ENCODE measurements around the gene ADCY7.
"Not testable (repeated sequence)": the region's sequence is repeated elsewhere in the genome, so short reads cannot be mapped to it uniquely, and the experiment has no call there.

ADCY7 gene

DNA sequence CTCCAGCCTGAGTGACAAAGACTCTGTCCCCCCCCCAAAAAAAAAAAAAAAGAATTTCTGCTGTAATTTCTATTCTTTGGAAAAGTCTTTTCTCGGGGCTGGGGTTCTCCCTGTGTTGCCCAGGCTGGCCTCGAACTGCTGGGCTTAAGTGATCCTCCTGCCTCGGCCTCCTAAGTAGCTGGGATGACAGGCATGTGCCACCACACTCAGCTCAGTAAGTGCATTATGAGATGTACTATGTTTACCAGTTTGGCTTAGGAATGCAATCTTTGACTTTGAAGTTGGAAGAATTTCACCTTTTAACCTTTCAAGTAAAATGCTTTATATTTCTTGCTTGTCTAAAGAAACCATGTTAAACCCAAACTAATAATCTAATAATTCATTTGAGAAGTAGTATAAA, 28.0 kb upstream of the ADCY7 start:
- DNase-seq (ENCODE audit: insufficient read length, low spot score) (no peak), FAIRE-seq (no peak)
- TF ChIP-seq POLR2AphosphoS5 (IDR thresholded peaks at IDR 0.05; ENCODE audit: low read depth, low read length) (no peak), TAF1 (IDR thresholded peaks at IDR 0.05; ENCODE audit: low read depth, low read length) (no peak), SPI1 (IDR thresholded peaks at IDR 0.05; ENCODE audit: low read depth, low read length) (no peak), POU2F2 (IDR thresholded peaks at IDR 0.05; ENCODE audit: low read depth, low read length) (no peak), POLR2A (IDR thresholded peaks at IDR 0.05; ENCODE audit: low read depth, low read length) (no peak), PAX5 (IDR thresholded peaks at IDR 0.05; ENCODE audit: insufficient read depth, low read length, severe bottlenecking) (no peak)

DNA sequence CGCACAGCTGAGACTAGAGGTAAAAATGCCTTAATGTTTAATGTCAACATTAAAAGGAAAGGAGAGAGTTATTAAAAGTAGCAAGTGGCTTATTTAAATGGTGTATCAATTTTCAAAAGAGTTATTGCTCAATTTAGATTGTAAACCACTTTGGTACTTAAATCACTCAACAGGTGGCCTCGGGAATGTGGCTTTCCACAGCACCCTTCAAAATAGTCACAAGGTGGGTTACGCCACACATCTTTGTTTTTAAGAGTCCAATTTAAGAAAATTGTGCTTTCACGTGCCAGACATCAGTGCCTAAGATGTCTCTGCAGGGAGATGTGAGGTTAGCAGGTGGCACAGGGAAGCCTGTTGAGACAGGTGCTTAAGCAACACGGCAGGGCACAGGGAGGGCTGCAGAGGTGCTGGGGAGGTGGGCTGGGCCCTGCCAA, 27.5 kb upstream of the ADCY7 start:
- no peak for DNase-seq (ENCODE audit: insufficient read length, low spot score)
- no peak for TF ChIP-seq POLR2AphosphoS5 (IDR thresholded peaks at IDR 0.05; ENCODE audit: low read depth, low read length)
- TF ChIP-seq SPI1 (IDR thresholded peaks at IDR 0.05; ENCODE audit: low read depth, low read length), result no peak
- TF ChIP-seq TAF1 (IDR thresholded peaks at IDR 0.05; ENCODE audit: low read depth, low read length), result no peak
- FAIRE-seq, result no peak

DNA sequence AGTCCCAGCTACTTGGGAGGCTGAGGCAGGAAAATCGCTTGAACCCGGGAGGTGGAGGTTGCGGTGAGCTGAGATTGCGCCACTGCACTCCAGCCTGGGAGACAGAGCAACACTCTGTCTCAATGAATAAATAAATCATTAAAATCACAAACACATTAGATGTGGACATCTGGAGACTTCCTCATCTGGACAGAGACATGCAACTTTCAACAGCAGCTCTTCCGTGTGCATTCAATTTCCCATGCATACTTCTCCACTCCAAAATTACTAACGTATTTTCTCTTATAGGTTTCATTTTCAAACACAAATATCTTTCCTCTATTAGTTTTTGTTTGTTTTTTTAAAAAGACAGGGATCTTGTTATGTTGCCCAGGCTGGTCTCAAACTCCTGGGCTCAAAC, 23.3 kb upstream of the ADCY7 start:
- FAIRE-seq; DNase-seq (ENCODE audit: insufficient read length, low spot score): not testable (repeated sequence)

DNA sequence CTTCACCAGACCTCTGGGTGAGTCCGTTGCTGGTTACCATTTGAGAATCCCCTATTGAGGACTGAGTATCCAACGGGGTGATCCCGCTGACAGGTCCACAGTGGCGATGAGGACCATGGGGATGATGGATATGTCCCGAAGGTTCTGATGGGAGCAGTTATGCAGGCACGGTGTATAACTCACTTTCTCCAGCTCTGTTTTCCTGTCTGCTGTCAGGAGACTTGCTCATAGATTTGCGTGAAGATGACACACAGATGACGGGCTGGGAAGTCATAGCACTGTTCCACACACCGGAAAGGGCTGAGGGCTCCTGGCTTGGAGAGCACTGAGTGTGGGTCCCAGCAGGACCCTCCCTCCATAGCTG, 22.2 kb upstream of the ADCY7 start:
- DNase-seq (ENCODE audit: insufficient read length, low spot score), result no peak
- no peak for TF ChIP-seq PAX5 (IDR thresholded peaks at IDR 0.05; ENCODE audit: insufficient read depth, low read length, severe bottlenecking)
- no peak for TF ChIP-seq SPI1 (IDR thresholded peaks at IDR 0.05; ENCODE audit: low read depth, low read length)
- peak; percentile 60 for FAIRE-seq

DNA sequence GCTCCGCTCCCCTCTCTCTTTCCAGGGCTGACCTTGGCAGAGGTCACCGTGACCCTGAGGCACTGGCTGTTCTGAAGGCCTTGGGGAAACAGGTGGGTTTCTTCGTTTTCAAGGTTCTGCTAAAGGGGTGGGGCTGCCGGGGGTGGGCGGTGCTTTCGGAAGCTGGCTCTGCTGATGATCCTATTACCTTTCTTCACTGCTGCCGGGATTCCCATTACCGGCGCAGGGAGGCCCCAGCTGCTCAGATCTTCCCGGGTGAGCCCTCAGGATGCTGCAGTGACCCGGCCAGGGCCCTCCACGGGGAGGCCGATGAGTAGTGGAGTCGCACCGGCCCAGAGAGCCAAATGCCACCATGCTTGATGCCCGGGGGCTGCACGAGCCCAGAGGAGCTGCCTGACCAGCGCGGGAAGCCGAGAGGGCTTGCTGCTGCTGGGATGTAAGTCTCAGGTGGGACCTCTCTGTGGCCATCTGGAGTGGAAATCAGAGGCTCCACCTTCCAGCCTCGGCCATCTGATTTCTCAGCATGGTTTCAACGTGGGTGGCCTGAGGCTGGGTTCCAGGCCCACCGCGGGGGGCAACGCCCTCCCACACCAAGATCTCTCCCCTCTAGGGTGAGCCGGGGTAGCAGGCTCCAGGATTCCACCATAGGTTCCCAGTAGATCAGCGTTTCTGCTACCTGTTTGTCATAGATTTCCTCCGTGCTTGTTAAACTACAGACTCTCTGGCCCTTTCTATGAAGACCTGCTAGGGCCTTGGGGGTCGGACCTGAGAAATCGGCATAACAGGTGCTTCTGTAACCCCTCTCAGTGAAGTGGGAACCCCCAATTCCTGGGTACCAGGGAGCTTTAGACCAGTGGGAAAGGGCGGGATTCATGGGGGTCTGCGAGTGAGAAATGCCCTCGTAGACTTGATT, 21.6 kb upstream of the ADCY7 start:
- TF ChIP-seq PAX5 (IDR thresholded peaks at IDR 0.05; ENCODE audit: insufficient read depth, low read length, severe bottlenecking), result no peak
- no peak for TF ChIP-seq POLR2AphosphoS5 (IDR thresholded peaks at IDR 0.05; ENCODE audit: low read depth, low read length)
- no peak for TF ChIP-seq POU2F2 (IDR thresholded peaks at IDR 0.05; ENCODE audit: low read depth, low read length)
- TF ChIP-seq SPI1 (IDR thresholded peaks at IDR 0.05; ENCODE audit: low read depth, low read length), result no peak
- TF ChIP-seq TAF1 (IDR thresholded peaks at IDR 0.05; ENCODE audit: low read depth, low read length), result no peak
- no peak for TF ChIP-seq POLR2A (IDR thresholded peaks at IDR 0.05; ENCODE audit: low read depth, low read length)
- FAIRE-seq (no peak), DNase-seq (ENCODE audit: insufficient read length, low spot score) (no peak)

DNA sequence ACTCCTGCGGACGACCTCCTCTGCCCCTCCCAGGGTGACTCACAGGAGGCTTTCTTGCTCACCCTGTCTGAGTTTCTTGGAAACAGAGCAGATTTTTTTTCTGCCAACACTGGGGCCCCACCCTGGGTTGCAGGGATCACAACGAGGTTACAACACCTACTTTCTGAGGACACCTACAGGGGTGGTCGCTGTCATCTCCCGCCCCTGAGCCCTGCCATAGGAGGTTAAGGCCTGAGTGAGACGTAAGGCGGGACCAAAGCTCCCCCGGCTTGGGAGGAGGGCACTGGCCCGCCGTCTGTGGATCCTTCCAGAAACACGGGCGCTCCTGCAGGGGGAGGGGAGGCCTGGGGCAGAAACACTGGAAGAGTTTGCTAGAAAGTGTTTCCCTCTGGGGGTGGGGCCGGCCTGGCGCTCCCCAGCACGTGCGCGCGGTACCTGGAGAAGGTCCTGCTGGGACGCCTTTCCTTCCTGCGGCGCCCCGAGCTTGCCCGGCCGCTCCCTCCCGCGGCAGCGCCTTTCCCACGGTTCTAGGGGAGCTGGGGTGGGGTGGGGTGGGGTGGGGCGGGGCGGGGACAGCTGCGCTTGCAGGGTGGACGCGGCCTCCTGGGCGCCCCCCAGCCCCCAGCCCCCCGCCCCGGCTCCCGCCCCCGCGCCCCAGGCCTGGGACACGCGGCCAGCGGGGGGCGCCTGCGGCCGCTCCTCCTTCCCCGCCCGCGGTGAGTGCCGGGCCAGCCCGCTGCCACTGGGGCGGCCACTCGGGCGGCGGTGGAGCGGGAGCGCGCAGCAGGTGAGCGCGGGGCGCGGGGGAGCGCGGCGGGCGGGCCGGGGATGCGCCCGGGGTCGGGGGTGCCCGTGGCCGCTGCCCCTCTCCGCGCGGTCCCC, 20.7 kb upstream of the ADCY7 start:
- peak; percentile 86 for DNase-seq (ENCODE audit: insufficient read length, low spot score)
- TF ChIP-seq POLR2AphosphoS5 (IDR thresholded peaks at IDR 0.05; ENCODE audit: low read depth, low read length) (no peak), TAF1 (IDR thresholded peaks at IDR 0.05; ENCODE audit: low read depth, low read length) (no peak), POLR2A (IDR thresholded peaks at IDR 0.05; ENCODE audit: low read depth, low read length) (no peak), PAX5 (IDR thresholded peaks at IDR 0.05; ENCODE audit: insufficient read depth, low read length, severe bottlenecking) (no peak), POU2F2 (IDR thresholded peaks at IDR 0.05; ENCODE audit: low read depth, low read length) (no peak), SPI1 (IDR thresholded peaks at IDR 0.05; ENCODE audit: low read depth, low read length) (no peak)
- FAIRE-seq, result peak; percentile 56

DNA sequence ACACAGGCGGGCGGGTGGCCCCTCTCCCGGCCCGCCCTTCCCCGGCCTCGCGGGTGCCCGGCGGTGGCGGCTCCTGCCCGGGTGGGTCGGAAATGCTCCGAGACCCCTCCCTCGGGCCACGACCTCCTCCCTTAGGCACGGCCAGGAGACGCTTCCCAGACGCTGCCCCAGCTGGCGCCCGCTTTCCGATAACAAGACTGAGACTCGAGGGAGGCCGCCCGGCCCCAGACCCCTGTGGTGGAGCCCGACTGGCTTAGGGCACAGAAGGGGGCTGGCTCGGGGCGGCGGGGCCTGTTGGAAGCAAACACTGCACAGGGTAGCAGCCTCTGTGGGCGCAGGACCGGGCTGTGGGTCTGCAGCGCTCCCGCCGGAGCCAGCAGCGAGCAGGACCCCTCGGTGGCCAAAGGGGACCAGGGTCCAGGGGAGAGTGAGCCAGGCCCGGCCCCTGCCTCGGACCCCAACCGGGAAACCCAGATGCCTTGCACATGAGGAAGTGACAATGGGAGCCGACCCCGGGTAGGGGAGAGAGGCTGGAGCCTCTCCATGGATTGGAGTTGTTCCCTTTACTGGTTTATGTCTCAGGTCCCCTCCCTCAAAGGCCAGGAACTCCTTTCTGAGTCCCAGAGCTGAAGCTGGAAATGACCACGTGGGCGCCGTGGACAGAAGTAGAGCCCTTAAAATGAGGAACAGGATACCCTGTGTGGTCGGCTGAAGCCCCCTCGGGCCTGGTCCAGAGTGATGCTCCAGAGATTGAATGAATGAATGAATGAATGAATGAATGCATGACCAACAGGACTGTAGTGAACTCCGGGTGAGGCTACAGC, 19.8 kb upstream of the ADCY7 start:
- no peak for DNase-seq (ENCODE audit: insufficient read length, low spot score)
- FAIRE-seq, result peak; percentile 31
- no peak for TF ChIP-seq POLR2AphosphoS5 (IDR thresholded peaks at IDR 0.05; ENCODE audit: low read depth, low read length)
- TF ChIP-seq TAF1 (IDR thresholded peaks at IDR 0.05; ENCODE audit: low read depth, low read length), result no peak
- no peak for TF ChIP-seq POU2F2 (IDR thresholded peaks at IDR 0.05; ENCODE audit: low read depth, low read length)
- no peak; the same call in 1 of the 2 replicates for TF ChIP-seq SPI1 (IDR thresholded peaks at IDR 0.05; ENCODE audit: low read depth, low read length)
- TF ChIP-seq POLR2A (IDR thresholded peaks at IDR 0.05; ENCODE audit: low read depth, low read length), result no peak
- no peak for TF ChIP-seq PAX5 (IDR thresholded peaks at IDR 0.05; ENCODE audit: insufficient read depth, low read length, severe bottlenecking)

DNA sequence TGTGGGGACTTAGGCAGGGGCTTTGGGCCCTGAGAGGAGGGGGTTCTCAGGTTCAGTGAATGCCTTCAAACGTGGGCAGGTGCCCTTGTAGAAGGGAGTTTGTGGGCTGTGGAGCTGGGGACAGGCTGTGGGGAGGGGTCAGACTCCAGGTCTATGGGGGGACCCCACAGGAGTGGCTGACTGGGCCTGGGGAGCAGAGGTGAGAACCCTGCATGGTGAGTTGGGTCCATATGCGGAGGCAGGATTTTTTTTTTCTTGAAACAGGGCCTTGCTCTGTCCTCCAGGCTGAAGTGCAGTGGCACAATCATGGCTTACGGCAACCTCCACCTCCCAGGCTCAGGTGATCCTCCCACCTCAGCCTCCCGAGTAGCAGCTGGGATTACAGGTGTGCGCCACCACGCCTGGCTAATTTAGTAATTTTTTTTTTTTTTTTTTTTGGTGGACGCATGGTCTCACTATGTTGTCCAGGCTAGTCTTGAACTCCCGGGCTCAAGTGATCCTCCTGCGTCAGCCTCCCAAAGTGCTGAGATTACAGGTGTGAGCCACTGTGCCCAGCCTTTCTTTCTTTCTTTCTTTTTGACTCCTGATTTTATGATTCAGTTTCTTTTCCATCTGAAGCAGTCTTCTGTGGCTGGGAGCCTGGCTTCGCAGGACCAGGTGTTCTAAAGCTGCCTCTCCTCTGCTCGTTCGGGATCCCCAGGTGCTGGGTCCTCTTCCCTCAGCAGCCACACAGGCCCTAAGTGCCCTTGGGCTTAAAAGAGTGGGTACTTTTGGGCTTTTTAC, 19.0 kb upstream of the ADCY7 start:
- no peak for DNase-seq (ENCODE audit: insufficient read length, low spot score)
- TF ChIP-seq TAF1 (IDR thresholded peaks at IDR 0.05; ENCODE audit: low read depth, low read length) (no peak), POLR2AphosphoS5 (IDR thresholded peaks at IDR 0.05; ENCODE audit: low read depth, low read length) (no peak), PAX5 (IDR thresholded peaks at IDR 0.05; ENCODE audit: insufficient read depth, low read length, severe bottlenecking) (no peak), SPI1 (IDR thresholded peaks at IDR 0.05; ENCODE audit: low read depth, low read length) (no peak), POLR2A (IDR thresholded peaks at IDR 0.05; ENCODE audit: low read depth, low read length) (no peak), POU2F2 (IDR thresholded peaks at IDR 0.05; ENCODE audit: low read depth, low read length) (no peak)
- no peak for FAIRE-seq

All from GM12891 (cell line).